Thyroid gland (tissue), 4 donors: ENCODE measurements around the gene CIB1. TPM values are rescaled to one million over a fixed set of nuclear protein-coding genes. Genes with fewer than 3 reads are reported as not detected.

ENCODE experiments used
- DNase-seq, 2 donors: peaks; one replicate each; pipeline ENCODE4 v3.0.0-alpha.2; 2019
- H3K27ac ChIP-seq, 3 donors: fragments of 200-600 bp; sonication (generic); 1 replicate in 2 of 3; 2 replicates in 1 of 3; pipeline ENCODE4 v1.5.1; 2016 to 2019; ENCODE audit warnings: mild to moderate bottlenecking in 1 of 3, moderate library complexity in 1 of 3
- H3K27me3 ChIP-seq: fragments of 200-600 bp; sonication (generic); one replicate; pipeline ENCODE4 v1.5.1; 2019
- H3K36me3 ChIP-seq, 2 donors: fragments of 200-600 bp; sonication (generic); one replicate each; pipeline ENCODE4 v1.5.1; 2016 to 2019
- H3K4me1 ChIP-seq, 2 donors: fragments of 200-600 bp; sonication (generic); one replicate each; pipeline ENCODE4 v1.5.1; 2017 to 2019
- H3K4me3 ChIP-seq, 3 donors: fragments of 200-600 bp; sonication (generic); replicated peaks in 1 of 3; 1 replicate in 2 of 3; 2 replicates in 1 of 3; pipeline ENCODE4 v1.5.1; 2016; ENCODE audit warnings: mild to moderate bottlenecking in 1 of 3
- H3K9me3 ChIP-seq: fragments of 200-600 bp; sonication (generic); one replicate; pipeline ENCODE4 v1.5.1; 2017
- POLR2A ChIP-seq, 2 donors: fragments of 450-650 bp; IDR thresholded peaks; one replicate each; pipeline ENCODE4 v1.6.1; 2017; ENCODE audit warnings: antibody characterized with exemption in 2 of 2, mild to moderate bottlenecking in 2 of 2, moderate library complexity in 1 of 2
- WGBS, 2 donors: methylation state at CpG; one replicate each; pipeline ENCODE4 v1.1.5; 2017; 5-methylcytosine and 5-hydroxymethylcytosine counted together
- intact Hi-C: fragments of 100-400 bp; cut with DNase I; formaldehyde crosslinking; loops from one replicate; pipeline ENCODE4 v1.15.1; 2023
- total RNA-seq, 4 donors: library from RNA; depleted of rRNA; stranded (reverse); fragments of >200 nt; gene quantifications; one replicate each; pipeline ENCODE4 v1.2.3, GENCODE V29; 2016
- TF ChIP-seq, protein P1 (sequence below), 6 experiments: fragments of 200-600 bp in 3 of 6; fragments of 450-650 bp in 3 of 6; sonication (generic) in 3 of 6; IDR thresholded peaks; one replicate each; pipeline ENCODE4 v1.5.1; 2016 to 2019; ENCODE audit warnings: antibody characterized with exemption in 6 of 6, mild to moderate bottlenecking in 2 of 6, inconsistent platforms in 1 of 6, moderate library complexity in 1 of 6

CIB1 gene
- total RNA-seq, 4 donors from 2014 or later: 24.3 to 90.0 (median 30.8) TPM

DNA sequence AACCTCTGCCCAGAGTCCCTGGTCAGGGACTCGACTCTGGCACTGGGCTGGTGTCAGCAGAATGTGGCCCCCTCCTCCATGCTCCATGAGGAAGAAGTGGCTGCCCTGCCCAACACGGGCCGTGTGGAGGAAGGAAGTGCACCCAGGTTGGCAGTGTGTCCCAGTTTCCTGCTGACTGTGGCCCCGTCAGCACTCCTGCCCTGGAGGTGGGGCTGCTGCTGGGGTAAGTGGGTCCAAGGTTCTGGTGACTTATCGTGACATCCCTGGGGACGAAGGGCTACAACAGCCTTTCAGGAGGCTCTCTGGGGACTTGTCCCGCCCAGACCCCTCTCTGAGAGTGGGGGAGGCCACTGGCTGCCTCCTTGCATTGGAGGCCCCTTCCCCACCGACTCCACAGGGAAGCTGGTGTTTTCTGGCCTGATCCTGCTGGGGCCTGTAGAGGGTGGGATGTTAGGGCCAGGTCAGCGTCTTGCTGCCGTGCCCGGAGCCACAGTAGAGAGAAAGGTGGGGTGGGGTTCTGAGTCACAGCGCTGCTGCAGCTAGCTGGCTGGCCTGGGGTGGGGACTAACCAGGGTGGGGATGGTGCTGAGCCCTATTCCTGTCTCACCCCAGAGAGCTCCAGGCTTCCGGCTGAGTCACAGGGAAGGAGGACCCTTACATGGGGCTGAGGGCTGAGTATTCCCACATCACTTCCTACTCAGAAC, 22.1 kb downstream of the CIB1 start:
- Histone ChIP-seq H3K27me3 (no peaks in the 10 kb centered on the region), H3K4me1 (peaks cover 64 to 79% of the 10 kb centered on the region in 2 donors), H3K27ac (peak overlapping the region; percentile 82 to 95 (median 85)), H3K9me3 (no peaks in the 10 kb centered on the region), H3K4me3 (no peak overlapping the region), H3K36me3 (no peaks in the 10 kb centered on the region)
- DNase-seq: peak in 1 of 2 donors; percentile 51
- no peak for TF ChIP-seq POLR2A (IDR thresholded peaks at IDR 0.05)
- TF ChIP-seq, protein P1, sequence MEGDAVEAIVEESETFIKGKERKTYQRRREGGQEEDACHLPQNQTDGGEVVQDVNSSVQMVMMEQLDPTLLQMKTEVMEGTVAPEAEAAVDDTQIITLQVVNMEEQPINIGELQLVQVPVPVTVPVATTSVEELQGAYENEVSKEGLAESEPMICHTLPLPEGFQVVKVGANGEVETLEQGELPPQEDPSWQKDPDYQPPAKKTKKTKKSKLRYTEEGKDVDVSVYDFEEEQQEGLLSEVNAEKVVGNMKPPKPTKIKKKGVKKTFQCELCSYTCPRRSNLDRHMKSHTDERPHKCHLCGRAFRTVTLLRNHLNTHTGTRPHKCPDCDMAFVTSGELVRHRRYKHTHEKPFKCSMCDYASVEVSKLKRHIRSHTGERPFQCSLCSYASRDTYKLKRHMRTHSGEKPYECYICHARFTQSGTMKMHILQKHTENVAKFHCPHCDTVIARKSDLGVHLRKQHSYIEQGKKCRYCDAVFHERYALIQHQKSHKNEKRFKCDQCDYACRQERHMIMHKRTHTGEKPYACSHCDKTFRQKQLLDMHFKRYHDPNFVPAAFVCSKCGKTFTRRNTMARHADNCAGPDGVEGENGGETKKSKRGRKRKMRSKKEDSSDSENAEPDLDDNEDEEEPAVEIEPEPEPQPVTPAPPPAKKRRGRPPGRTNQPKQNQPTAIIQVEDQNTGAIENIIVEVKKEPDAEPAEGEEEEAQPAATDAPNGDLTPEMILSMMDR (IDR thresholded peaks at IDR 0.05): no peak
- intact Hi-C loops: no loop called here
- 24 to 40% methylated on average over 1 to 5 of the region's 13 CpGs for WGBS, 2 donors

DNA sequence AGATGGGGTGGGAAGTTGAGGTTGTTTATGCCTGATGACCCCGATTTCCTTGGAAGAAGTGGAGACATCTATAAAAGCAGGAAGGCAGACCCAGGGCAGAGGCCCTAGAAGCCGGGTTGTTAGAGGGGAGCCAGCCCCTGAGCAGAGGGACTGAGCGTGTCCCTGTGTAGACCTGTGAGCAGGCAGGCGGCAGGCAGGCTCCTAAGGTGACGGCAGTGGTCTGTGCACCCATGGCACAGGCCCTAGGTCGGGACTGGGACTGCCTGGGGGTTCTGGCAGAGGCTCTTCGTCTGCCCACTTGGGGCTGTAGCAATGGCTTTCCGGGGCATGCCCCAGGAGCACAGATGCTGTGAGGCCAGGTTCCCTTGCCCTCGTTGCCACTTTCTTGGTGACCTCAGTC, 22.7 kb downstream of the CIB1 start:
- intact Hi-C loops: no loop called here
- no peak for DNase-seq
- Histone ChIP-seq H3K36me3 (no peaks in the 10 kb centered on the region), H3K27ac (peak overlapping the region; percentile 82 to 95 (median 85)), H3K4me3 (no peak overlapping the region), H3K9me3 (no peaks in the 10 kb centered on the region), H3K27me3 (no peaks in the 10 kb centered on the region), H3K4me1 (peaks cover 64 to 77% of the 10 kb centered on the region in 2 donors)
- no peak for TF ChIP-seq POLR2A (IDR thresholded peaks at IDR 0.05)
- TF ChIP-seq, protein P1 (IDR thresholded peaks at IDR 0.05): no peak
- WGBS, 2 donors: 86 to 93% methylated on average over 3 to 6 of the region's 9 CpGs

DNA sequence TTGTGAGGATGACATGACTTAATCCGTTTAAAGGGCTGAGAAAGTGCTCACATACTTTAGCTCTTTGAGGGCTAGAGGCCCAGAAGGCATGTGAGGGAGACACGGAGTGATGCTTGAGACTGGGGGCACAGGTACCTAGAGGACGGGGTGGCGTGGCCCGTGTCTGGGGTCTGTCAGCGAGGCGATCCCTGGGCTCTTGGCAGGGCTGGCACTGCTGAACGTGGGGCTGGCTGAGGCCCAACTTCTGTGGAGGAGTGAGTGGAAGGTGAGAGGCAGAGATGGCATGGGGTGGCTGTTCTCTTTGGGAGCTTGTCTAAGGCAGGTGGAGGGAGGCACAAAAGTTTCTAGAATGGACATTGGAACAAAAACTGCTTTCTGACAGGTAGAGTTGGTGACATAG, 23.1 kb downstream of the CIB1 start:
- peaks cover 64 to 74% of the 10 kb centered on the region in 2 donors for H3K4me1 ChIP-seq
- H3K27ac ChIP-seq: peak overlapping the region; percentile 82 to 95 (median 85)
- H3K36me3 ChIP-seq: no peaks in the 10 kb centered on the region
- H3K9me3 ChIP-seq: no peaks in the 10 kb centered on the region
- no peak overlapping the region for H3K4me3 ChIP-seq
- WGBS, 2 donors: 46 to 51% methylated on average over 8 of the region's 8 CpGs
- no peak for TF ChIP-seq POLR2A (IDR thresholded peaks at IDR 0.05)
- TF ChIP-seq, protein P1 (IDR thresholded peaks at IDR 0.05): no peak
- peak; percentile 81 to 85 for DNase-seq
- intact Hi-C loops: no loop called here
- H3K27me3 ChIP-seq: no peaks in the 10 kb centered on the region

DNA sequence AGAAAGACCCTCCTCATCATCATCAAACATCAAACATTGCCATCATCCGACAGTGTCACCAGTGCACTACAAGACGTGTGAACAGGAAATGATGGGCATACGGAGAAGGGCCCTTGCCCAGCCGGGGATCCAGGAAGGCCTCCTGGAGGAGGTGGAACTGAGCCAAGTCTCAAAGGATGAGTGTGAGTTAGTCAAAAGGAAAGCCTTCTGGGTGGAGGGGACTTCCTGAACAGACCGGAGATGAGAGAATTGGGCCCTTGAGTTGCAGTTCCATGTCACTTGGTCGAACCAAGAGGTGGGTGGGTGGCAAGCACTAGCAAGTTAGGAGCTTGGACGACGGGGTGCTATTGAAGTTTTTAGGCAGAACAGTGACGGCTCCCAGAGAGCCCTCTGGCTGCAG, 24.1 kb downstream of the CIB1 start:
- H3K9me3 ChIP-seq: no peaks in the 10 kb centered on the region
- no peaks in the 10 kb centered on the region for H3K27me3 ChIP-seq
- TF ChIP-seq POLR2A (IDR thresholded peaks at IDR 0.05): no peak
- TF ChIP-seq, protein P1 (IDR thresholded peaks at IDR 0.05): no peak
- 66 to 83% methylated on average over 9 of the region's 9 CpGs for WGBS, 2 donors
- peaks cover 57 to 67% of the 10 kb centered on the region in 2 donors for H3K4me1 ChIP-seq
- intact Hi-C loops: no loop called here
- no peaks in the 10 kb centered on the region for H3K36me3 ChIP-seq
- H3K4me3 ChIP-seq: no peak overlapping the region
- H3K27ac ChIP-seq: peak overlapping the region; percentile 23 to 85 (median 34)
- no peak for DNase-seq

DNA sequence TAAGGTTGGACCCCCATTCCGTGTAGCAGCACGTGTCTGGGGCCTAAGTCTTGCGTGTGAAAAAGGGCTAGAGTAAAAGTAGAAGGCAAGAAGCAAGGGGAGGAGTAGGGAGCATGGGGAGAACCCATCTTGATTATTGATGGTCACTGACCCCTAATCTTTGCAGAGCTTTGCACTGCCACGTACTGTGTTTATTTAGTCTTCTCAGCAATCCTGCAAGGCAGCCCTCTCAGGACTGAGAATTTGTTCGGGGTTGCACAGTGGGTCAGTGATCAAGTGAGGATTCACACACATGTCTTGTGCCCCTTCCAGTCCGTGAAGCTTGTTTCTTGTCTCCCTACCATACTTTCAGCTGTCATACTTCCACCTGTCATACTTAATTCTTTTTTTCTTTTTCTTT, 25.4 kb downstream of the CIB1 start:
- no peaks in the 10 kb centered on the region for H3K9me3 ChIP-seq
- peak overlapping the region in 1 of 3 donors; percentile 28 for H3K27ac ChIP-seq
- H3K4me1 ChIP-seq: peaks cover 52 to 66% of the 10 kb centered on the region in 2 donors
- no peaks in the 10 kb centered on the region for H3K36me3 ChIP-seq
- DNase-seq: no peak
- 66 to 73% methylated on average over 6 of the region's 6 CpGs for WGBS, 2 donors
- no peak overlapping the region for H3K4me3 ChIP-seq
- TF ChIP-seq POLR2A (IDR thresholded peaks at IDR 0.05): no peak
- TF ChIP-seq, protein P1 (IDR thresholded peaks at IDR 0.05): no peak
- no peaks in the 10 kb centered on the region for H3K27me3 ChIP-seq
- intact Hi-C loops: no loop called here
